Measurements from ENCODE around the gene PAEP.

PAEP gene

DNA sequence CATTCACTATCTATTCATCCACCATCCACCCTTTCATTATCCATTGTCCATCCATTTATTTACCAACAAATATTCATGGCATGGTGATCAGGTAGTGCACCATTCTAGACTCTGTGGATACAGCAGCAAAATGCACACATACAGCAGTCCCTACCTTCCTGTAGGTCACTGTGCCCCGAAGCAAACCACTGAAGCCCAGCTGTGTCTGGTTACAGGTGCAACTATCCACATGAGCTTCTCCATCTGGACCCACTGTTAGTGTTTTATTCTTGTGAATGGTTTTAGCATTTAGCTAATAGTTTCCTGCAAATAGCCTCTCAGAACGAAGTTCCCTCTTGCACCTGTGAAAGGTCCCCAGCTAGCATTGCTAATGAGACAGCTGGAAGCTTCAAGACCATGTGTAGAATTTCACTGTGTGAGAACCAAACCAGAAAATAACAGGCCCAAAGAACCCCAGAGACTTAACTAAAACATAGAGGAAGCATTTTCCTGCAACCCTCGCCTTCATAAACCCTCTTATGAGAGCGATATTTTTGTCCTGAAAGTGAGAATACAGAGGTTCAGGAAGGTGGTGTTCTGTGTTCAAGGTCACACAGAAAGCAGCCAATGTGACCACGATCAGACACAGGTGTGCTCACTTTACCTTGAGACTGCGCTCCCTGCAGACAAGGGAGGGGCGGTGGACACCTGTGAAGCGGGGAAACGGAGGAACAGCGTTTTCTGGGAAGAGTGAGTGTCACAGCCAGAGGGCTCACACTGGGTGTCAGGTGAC, 18.5 kb downstream of the PAEP start:
- DNase-seq (ENCODE audit: low read depth), result no peak

DNA sequence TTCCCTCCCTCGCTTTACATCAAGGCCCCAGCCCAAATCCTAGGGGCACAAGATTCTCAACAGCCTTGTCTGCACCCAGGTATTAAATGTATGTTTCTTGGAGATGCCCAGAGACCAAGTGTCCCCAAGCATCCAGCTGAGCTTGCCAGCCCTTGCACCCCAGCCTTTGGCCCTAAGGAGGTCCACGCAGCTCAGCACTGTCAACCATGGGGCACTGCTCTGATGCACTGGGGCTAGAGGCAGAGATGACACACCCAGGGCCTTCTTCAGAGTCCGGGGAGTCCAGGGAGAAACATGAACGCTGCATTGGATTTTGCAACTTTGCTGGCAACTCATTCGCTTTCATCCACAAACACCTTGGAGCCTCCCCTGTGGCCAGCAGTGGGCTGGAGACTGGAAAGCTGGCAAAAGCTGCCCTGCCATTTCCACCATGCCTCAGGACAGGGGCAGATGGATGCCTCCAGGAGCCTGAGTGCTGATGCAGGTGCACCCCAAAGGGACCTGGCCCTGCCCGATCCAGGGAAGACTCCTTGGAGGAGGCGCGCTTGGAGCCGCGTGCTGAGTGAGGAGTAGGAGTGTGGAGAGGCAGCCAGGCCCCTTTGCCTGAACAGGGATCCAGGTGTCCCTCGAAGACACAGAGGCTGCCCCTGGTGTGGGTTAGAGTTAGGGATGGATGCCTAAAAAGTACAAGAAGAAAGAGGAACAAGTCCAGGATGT, 19.3 kb downstream of the PAEP start:
- no peak for DNase-seq (ENCODE audit: low read depth)

DNA sequence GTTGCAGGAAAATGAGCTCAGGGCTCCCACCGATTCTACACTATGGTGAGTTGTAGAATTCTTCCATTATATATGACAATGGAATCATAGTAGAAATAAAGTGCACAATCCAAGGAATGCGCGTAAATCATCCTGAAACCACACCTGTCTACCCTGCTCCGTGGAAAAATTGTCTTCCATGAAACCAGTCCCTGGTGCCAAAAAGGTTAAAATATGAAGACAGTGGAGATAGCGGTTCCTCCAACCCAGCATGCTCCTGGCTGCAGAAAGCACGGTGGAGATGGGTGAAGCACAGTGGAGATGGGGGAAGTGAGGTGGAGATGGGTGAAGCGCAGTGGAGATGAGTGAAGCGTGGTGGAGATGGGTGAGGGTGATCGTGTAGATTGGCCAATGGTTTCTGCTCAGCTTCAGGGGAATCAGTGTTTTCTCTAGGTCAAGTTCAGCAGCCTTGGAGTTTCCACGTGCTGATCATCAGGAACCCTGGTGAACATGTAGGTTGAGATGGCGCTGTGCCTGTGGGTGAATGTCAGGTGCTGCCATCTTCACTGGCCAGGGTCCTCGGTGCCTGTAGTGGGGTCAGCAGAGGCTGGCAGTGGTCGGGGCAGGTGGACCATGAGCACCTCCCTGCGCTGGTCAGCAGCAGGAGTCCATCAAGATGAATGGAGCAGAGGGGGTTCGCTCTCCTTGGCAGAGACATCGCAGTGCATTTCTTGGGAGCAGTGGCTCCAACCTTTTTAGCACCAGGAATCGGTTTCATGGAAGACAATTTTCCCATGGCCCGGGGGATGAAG, 20.3 kb downstream of the PAEP start:
- DNase-seq (ENCODE audit: low read depth), result no peak

DNA sequence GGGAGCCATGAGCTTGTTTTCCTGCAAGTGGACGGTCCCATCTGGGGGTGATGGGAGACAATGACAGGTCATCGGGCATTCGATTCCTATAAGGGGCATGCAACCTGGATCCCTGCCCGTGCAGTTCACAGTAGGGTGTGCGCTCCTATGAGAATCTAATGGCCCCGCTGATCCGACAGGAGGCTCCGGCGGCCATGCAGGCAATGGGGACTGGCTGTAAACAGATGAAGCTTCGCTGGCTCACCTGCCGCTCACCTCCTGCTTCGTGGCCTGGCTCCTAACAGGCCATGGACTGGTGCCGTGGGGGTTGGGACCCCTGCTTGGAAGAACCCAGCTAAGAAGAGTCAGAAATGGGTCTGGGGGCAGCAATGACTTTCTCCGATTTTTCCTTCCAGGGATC, 21.0 kb downstream of the PAEP start:
- no peak for DNase-seq (ENCODE audit: low read depth)

DNA sequence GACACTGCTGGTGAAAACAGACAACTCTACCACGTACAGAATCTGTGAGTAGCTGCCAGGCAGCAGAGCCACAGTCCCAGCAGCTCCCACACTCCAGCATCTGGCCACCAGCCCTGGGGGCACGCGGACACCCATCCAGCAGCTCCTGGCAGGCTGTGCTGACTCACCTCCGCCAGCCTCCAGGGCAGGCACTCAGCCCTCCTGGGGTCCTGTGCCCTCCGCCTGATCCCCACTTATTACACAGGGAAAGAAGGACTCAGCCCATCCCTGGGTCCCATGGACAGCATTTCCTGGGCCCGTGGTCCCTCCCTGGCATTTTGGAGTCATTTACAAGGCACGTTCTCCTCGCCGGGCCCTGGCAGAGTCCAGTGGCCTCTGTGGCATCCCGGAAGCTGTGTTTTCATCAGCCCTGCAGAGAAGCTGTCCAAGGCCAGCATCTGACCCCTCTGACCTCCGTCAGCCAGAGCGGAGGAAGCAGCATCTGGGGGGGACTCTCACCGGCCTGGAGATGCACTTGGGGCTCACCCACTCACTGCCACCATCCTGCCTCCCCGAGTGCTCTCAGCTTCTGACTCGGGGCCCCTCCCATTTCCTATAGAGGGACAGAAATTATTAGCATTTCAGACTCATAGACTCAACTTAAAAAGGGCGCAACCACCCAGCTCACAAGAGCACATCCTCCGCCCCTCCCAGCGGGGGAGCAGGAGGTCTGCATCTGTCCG, 21.6 kb downstream of the PAEP start:
- DNase-seq (ENCODE audit: low read depth), result no peak

DNA sequence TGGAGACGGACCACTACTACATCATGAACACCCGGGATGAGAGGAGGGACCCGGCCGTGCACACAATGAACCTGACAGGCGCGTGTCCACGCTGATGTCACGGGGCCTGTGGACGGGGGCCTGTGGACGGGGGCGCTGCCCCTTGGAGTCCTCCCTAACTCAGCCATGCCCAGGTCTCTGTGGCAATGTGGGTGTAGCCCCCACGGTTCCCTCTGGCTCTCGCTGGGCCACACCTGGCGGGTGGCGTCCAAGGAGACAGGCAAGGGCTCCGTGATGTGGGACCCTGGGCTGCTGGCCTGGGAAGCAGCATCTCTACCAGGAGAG, 22.1 kb downstream of the PAEP start:
- no peak for DNase-seq (ENCODE audit: low read depth)

DNA sequence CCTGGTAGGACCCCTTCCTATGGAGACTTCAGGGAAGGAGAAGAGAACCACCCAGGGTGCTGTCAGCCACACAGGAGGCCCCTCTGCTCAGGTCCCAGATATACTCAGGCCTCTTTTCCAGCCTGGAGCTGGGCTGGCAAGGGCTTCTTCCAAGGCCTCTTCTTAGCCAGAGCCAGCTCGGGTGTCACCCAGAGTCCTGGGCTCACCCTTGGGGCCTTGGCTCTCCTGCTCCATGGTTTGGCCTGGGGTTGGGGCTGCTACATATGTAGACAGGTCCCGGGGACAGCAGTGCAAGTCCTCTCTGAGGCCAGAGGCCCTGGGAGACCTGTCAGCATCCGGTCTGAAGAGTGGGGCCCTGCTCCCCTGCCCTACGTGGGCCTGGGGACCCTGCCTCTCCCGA, 22.8 kb downstream of the PAEP start:
- no peak for DNase-seq (ENCODE audit: low read depth)

DNA sequence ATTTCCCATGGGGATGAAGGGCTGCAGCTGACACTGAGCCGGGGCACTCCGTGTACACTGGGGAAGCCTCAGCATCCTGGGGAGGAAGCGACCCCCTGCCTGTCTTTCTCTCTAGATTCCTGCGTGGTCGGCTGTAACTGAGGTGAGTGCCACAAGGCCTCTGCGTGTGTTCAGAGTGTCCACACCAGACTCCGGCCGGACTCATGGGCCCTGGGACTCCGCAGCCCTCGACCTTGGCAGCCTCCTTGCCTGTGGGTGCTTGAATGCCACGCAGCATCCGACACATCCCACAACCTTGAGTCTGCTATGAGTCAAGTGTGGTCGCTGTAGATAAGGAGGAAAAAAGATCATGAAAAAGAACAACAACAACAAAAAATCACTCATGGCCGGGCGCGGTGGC, 23.4 kb downstream of the PAEP start:
- DNase-seq (ENCODE audit: low read depth), result no peak

DNA sequence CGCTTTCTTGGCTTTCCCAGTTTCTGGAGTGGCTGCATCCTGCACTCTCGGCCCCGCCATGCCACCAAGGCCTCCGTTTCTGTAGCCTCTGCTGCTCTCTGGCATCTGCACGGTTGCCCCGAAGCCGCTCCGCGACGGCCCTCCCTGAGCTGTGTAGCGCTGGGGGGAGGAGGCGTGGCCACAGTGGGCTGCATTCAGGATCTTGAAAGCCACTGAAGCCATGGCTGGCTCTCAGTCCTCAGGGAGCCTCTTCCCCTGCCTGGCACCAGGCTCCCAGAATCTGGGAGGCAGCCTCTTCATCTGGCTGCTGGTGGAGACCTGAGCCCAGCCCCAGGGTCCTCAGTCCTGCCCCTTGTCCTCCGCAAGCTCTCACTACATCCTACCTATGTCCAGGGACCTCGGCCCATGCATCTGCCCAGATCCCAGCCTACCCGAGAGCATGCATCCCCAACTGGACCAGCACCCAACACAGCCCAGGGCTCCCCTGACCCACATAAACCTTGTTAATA, 25.1 kb downstream of the PAEP start:
- DNase-seq (ENCODE audit: low read depth), result no peak

DNA sequence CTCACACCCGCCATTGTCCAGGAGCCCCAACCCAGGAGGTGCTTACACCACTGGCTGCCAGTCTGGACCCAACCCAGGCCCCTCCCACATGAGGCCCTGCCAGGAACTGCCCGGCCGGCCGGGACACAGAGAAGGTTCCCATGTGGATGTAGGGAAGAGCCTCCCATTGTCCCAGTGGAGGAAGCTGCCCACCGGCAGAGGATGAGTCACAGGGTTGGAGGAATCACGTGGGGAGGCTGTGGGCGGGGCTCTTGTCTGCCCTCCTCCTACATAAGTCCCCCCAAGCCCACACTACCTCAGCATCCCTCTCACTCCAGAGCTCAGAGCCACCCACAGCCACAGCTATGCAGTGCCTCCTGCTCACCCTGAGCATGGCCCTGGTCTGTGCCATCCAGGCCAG, 26.1 kb downstream of the PAEP start:
- DNase-seq (ENCODE audit: low read depth), result no peak

DNA sequence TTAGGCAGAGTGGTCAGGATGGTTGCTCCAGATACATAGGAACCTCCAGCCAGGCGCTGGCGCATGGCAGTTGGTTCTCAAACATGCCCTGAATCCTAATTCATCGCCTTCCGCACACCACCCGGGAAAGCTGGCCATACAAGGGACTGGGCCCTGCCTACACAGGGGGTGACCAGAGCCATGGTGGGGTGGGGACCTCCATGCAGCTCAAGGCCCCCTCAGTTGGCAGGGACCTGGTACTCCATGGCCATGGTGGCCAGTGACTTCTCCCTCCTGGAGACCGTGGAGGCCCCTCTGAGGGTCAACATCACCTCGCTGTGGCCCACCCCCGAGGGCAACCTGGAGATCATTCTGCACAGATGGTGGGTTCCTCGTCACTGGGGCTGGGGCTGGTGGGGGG, 26.8 kb downstream of the PAEP start:
- no peak for DNase-seq (ENCODE audit: low read depth)

DNA sequence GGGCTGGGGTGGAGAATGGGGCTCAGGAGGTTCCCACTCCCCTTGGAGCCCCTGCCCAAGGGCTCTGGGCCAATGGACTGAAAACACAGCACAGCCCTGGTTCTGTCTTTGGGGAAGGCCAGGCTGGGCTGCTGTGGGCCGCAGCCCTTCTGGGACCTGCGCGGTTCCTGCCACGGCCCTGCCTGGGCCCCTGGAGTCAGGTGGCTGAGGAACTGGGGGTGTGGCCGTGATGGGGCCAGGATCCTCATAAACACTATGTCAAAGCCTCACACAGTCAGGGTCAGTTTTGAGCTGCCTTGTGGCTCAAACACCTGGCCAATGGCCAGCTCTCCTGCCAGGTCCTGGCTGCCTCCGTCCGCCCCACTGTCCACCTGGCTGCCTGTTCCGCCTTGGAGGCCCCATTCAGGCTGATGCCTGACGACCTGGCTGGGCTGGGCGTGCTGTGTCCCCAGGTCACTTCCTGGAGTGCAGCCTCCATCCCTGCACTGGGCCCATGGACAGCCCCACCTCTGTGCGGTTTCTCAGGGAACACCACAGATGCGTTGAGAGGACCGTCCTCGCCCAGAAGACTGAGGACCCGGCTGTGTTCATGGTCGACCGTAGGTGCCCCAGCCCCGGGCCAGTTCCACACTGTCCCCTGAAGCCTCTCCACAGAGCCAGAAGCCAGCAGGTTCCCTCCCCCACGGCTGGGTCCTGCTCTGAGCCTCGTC, 27.5 kb downstream of the PAEP start:
- DNase-seq (ENCODE audit: low read depth), result no peak

DNA sequence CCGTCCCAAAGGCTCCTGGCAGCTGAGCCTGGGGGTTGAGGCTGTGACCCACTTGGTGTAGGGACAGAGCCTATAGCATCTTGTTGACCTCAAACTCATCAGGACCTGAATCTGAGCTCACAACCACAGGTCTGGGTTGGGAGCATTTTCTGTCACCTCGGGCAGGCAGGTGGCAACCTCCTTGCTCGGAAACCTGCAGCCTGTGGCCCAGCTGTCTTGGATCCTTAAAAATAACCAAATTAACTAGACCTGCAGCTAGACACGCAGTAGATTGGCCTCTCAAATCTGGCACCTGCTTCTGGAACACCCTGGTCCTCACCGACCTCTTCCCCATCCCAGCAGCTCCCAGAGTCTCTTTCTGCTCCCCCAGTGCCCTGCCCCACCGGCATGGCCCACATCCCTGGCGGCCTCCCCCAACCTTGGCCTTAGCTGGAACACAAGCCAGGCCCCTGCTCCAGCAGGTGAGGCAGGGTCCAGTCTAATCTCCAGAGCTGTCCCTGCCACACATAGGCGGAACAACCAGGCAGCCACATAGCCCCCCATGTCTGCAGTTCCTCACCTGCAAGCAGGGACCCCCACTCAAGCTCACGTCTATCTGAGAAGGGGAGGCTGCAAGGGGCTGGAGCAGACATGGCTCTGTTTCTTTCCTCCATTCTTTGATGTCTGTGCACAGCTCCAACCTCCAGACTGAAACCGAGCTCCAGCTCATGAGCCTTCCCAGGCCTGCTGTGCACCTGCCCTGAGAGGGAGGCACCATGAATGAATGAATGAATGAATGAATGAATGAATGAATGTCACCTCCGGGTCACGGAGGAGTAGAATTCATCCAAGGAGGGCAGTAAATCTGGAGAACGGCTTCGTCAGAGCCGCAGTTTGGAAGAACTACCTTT, 28.3 kb downstream of the PAEP start:
- DNase-seq (ENCODE audit: low read depth), result no peak

DNA sequence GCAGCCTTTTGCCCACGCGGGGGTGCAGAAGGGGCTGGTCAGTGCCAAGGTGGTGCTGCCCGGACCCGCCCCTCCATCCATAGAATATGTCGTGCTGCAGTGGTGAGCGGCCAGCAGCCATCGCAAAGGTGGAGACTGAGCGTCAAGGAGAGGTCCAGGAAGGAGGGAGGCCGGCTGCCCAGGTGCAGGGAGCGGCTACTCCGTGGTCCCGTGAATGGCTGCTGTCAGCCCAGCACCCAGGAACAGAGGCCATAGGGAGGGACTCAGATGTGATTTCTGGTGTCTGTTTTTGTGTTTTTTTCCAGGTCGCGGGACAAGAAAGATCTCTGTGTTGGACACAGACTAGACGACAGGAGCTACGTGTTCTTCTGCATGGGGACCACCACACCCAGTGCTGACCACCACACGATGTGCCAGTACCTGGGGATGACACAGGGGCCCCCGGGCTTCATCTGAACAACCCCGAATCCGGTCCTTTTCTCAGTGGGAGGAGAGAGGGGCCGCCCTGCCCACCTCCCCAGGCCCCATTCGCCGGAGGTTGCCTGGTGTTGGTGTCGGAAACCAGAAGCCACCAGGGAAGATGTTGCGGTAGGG, 29.0 kb downstream of the PAEP start:
- no peak for DNase-seq (ENCODE audit: low read depth)

DNA sequence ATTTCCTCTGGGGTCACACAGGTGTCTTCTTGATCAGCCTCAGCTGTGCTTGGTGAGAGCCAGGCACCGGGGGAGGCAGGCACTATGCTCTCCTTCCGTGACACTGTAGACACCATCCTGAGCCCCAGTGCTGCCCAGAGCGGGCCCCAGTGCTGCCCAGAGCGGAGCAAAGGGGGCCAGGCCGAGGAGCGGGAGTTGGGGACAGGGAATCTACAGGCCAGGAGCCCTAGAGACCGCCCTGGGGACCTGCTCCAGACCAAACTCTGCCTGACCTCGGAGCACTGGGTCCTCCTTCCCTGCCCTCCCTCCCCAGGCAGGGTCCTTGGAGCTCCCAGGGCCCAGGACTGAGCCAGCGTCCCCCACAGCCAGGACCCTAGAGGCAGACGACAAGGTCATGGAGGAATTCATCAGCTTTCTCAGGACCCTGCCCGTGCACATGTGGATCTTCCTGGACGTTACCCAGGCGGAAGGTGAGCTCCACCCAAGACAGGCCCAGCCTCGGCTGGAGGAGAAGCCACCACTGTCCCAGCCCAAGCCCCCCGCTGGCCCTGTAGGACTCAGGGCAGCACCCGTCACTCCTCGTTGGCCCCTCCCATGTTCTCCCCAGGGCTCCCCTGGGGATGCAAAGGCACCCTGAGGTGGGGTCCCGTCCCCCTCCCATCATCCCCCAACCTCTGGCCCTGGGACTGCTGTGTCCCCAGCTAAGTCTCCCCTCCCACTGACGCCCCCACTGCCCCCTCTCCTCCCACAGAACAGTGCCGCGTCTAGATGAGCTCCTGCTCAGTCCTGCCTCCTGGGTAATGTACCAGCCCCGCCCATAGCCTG, 30.2 kb downstream of the PAEP start:
- no peak for DNase-seq (ENCODE audit: low read depth)

DNA sequence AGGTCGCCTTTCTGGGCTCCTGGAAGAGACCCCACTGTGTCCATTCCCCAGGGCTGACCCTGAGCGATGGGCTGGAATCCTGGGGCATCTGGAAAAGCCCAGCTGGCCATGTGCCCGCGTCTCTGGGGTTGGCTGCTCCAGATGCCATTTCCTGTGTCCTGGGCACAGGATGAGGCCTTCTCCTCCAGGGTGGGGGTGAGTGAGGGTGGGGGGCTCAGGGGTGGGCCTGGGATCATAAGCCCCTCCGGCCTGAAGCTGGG, 30.7 kb downstream of the PAEP start:
- DNase-seq (ENCODE audit: low read depth), result no peak

DNA sequence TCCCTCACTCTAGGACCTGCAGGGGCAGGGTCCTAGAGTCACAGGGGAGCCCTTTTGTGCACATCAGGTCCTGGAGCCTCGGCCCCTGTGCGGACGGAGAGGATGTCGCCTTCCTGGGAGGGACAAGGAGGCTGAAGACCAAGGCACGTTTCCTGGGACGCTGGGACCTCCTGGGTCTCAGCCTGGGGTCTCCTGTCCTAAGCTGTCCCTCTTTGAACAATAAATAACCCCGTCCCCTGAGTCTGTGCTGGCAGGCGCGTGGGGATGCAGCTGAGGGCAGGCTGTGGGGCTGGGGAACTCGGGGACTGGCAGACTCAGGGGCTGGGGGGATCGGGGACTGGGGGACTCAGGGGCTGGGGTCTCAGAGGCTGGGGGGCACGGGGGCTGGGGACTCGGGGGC, 31.1 kb downstream of the PAEP start:
- DNase-seq (ENCODE audit: low read depth), result no peak

DNA sequence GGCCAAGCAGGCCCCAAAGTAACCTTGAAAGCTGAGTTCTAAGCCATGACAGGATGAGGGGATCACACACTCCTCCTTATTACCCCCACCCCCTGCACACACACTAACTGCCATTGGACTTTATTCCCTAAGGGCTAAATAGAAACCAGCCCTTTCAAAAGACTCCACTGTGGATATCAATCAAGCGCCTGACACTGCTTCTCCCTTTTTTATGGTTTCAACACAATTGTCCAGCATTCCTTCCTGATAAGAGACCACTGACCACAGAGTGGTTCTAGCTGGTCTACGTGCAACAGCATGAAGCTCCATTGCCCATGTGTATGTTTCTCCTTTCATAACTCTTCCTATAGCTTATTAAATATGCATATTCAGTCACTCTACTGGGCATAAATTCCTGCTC, 34.7 kb downstream of the PAEP start:
- no peak for DNase-seq (ENCODE audit: low read depth)

DNA sequence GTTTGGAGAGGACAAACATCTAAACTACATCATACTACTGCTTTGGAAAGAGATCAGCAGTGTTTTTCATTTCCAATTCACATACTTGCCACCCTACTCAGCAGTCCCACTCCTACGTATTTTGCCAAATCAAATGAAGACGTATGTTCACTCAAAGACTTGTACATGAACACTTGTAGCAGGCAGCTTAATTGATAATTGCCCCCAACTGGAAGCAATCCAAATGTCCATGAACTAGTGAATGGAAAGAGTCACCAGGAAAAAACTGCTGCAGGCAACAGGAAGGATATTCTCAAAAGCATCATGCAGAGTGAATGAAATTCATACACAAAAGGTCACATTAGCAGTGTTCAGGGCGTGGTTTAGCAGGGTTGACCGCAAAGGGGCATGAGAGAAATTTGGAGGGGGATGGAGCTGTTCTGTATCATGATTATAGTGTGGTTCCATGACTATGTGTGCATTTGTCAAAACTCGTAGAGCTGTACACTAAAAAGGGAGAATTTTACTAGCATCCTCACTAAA, 38.8 kb downstream of the PAEP start:
- DNase-seq (ENCODE audit: low read depth), result no peak
